ENCODE data around the gene PUM1.

The PUM1 gene

DNA sequence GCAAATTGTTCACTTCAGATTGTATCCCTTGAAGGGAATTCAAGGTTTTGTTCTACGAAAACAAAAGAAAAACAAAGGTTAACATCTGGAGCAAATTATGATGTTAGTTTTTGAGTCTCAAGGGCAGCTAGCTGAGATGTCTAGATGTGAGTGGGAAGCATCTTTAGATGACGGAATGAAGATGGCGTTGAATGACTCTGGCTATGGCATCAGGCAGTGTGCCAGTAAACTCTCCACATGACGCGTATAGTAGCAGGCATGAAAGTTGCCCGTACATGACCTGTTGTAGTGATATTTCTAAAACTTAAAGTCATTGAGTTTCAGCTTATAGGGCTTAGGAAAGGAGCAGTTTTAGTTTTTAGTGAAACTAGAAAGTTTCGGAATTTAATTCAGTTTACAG, 144.7 kb downstream of the PUM1 start:
- Histone ChIP-seq H3K9me3 (no peaks in the 10 kb centered on the region), H3K27me3 (no peaks in the 10 kb centered on the region), H3K36me3 (no peaks in the 10 kb centered on the region), H3K4me3 (ENCODE audit: low read depth, low read length) (no peak overlapping the region), H3K4me1 (peaks cover 7% of the 10 kb centered on the region; the same call in 1 of the 2 replicates)
- DNase-seq: no peak
- no peak for TF ChIP-seq CTCF (IDR thresholded peaks at IDR 0.05; ENCODE audit: low read depth, low read length)

GRCh38 chr1:30919025-30919881, 146.3 kb downstream of the PUM1 start:
- H3K4me1 ChIP-seq: peaks cover 7% of the 10 kb centered on the region; the same call in 1 of the 2 replicates
- peak; percentile 4; the same call in 1 of the 2 replicates for TF ChIP-seq CTCF (IDR thresholded peaks at IDR 0.05; ENCODE audit: low read depth, low read length)
- H3K4me3 ChIP-seq (ENCODE audit: low read depth, low read length): no peak overlapping the region
- no peaks in the 10 kb centered on the region for H3K36me3 ChIP-seq
- no peaks in the 10 kb centered on the region for H3K9me3 ChIP-seq
- H3K27me3 ChIP-seq: no peaks in the 10 kb centered on the region
- peak; percentile 30 for DNase-seq

DNA sequence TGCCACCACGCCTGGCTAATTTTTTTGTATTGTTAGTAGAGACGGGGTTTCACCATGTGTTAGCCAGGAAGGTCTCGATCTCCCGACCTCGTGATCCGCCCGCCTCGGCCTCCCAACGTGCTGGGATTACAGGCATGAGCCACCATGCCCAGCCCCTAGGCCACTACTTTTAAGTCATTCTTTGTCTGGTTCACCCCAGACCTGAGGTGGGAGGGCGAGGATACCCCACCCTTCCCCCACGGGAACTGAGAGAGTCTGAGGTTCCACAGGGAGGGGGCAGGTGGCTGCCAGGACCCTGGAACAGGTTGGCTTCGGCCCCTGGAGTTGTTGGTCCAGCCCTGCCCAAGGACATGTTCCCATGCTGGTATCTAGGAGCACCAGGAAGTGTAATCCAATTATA, 149.2 kb downstream of the PUM1 start:
- peaks cover 7% of the 10 kb centered on the region; the same call in 1 of the 2 replicates for H3K4me1 ChIP-seq
- no peaks in the 10 kb centered on the region for H3K9me3 ChIP-seq
- TF ChIP-seq CTCF (IDR thresholded peaks at IDR 0.05; ENCODE audit: low read depth, low read length): no peak
- H3K4me3 ChIP-seq (ENCODE audit: low read depth, low read length): no peak overlapping the region
- H3K27me3 ChIP-seq: no peaks in the 10 kb centered on the region
- no peak for DNase-seq
- H3K36me3 ChIP-seq: no peaks in the 10 kb centered on the region

DNA sequence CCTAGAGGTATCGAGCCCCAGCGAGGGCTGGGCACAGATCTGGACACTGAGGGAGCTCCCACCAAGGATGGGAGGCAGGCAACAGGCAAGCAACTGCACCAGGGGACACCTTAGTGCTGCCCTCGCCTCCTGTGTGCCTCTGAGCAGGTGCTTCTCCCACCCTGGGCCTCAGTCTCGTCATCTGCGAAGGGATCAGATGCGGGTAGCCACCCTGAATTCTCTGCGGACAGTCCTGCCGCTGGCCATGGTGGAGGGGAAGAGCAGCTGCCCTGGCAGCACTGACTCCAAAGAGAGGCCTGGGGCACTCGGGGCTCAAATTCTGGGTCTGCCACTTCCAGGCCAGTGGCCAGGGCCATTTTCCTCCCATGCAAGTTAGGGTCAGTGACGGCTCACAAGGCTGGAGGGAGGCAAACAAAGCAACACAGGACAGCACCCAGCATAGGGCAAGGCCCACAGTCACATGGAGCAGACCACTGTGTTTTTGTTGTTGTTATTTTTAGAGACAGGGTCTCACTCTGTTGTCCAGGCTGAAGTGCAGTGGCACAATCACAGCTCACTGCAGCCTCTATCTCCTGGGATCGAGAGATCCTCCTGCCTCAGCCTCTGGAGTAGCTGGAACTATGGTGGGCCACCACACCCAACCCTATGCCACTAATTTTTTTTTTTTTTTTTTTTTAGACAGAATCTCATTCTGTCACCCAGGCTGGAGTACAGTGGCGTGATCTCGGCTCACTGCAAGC, 149.9 kb downstream of the PUM1 start:
- DNase-seq: no peak
- no peak overlapping the region for H3K4me3 ChIP-seq (ENCODE audit: low read depth, low read length)
- peaks cover 7% of the 10 kb centered on the region; the same call in 1 of the 2 replicates for H3K4me1 ChIP-seq
- H3K9me3 ChIP-seq: no peaks in the 10 kb centered on the region
- no peaks in the 10 kb centered on the region for H3K36me3 ChIP-seq
- TF ChIP-seq CTCF (IDR thresholded peaks at IDR 0.05; ENCODE audit: low read depth, low read length): no peak
- H3K27me3 ChIP-seq: no peaks in the 10 kb centered on the region

DNA sequence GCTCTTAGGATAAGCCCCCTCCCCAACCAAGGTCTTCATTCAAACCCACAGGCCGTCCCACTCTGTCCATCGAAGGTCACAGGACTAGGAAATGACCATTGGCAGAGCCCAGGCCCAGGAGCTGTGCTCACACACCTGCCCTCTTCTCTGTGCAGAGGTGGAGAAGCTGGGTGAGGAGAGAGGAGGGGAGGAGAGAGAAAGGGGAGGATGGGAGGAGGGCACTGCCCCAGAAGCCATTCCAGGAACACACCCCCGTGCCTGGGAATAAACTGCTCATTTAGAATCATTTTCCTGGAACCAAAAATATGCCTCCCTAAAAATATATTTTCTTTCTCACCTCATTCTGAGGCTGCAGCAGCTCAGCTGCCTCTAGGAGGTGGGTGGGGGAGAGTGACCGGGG, 150.6 kb downstream of the PUM1 start:
- TF ChIP-seq CTCF (IDR thresholded peaks at IDR 0.05; ENCODE audit: low read depth, low read length): no peak
- Histone ChIP-seq H3K4me3 (ENCODE audit: low read depth, low read length) (no peak overlapping the region), H3K27me3 (no peaks in the 10 kb centered on the region), H3K36me3 (no peaks in the 10 kb centered on the region), H3K9me3 (no peaks in the 10 kb centered on the region), H3K4me1 (peaks cover 7% of the 10 kb centered on the region; the same call in 1 of the 2 replicates)
- no peak for DNase-seq

- no peaks in the 10 kb centered on the region for H3K27me3 ChIP-seq
- DNase-seq: no peak
- no peak overlapping the region for H3K4me3 ChIP-seq (ENCODE audit: low read depth, low read length)
- no peaks in the 10 kb centered on the region for H3K36me3 ChIP-seq
- TF ChIP-seq CTCF (IDR thresholded peaks at IDR 0.05; ENCODE audit: low read depth, low read length): no peak
- no peaks in the 10 kb centered on the region for H3K9me3 ChIP-seq
- peaks cover 7% of the 10 kb centered on the region; the same call in 1 of the 2 replicates for H3K4me1 ChIP-seq
These were observed 151.0 kb downstream of the PUM1 start for GRCh38 chr1:30914587-30914922.
